Measurements from ENCODE around the gene INPP4B.

GRCh38 chr4:142419712-142420111 is 426.4 kb downstream of the INPP4B start:
- TF ChIP-seq CTCF (IDR thresholded peaks at IDR 0.05), result no peak
- no peak for TF ChIP-seq EZH2 (IDR thresholded peaks at IDR 0.05; ENCODE audit: borderline replicate concordance, insufficient read depth, low read depth, low read length, poor library complexity, severe bottlenecking)

Measured in B cell (primary cell).